ENCODE data around the gene ALDH9A1.
"Not testable (repeated sequence)": the region's sequence is repeated elsewhere in the genome, so short reads cannot be mapped to it uniquely, and the experiment has no call there.

ALDH9A1 gene

DNA sequence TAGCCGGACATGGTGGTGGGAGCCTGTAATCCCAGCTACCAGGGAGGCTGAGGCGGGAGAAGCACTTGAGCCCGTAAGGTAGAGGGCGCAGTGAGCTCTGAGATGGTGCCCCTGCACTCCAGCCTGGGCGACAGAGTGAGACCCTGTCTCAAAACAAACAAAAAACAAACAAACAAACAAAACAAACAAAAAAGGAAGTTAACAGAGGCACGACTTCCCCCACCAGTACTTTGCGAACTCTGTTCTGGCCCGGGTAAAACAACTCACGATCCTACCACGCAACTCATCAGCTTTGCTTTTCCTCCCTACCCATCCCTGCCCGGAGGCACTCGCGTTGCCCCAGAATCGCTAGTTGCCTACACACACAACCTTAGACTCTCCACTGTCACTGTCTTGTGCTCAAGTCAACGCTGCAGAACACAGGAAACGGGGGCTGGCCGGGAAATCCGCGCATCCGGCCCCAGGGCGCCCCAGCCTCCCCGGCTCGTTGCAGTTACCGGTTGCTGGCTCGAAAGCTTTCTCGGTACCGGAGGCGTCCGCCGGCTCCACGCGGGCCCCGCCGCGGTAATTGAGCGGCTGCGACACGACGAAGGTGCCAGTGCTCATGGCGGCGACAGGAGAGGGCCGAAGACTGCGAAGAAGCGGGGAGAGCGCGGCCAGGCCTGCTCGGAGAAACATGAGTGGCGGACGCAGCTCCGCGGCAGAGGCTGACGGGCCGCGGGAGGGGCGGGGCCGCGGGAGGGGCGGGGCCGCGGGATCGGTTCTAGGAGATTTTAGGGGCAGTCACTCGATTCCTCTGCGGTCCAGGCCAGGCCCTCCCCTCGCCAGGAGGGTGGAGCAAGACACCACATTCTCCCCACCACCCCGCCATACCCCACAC lies at the start of gene ALDH9A1:
TSS of gene ALDH9A1 (minus strand) at position 682 of the 880 bp plus-strand sequence. CDS start at position 678, 4 bp downstream.
- peak; percentile 93 for DNase-seq

DNA sequence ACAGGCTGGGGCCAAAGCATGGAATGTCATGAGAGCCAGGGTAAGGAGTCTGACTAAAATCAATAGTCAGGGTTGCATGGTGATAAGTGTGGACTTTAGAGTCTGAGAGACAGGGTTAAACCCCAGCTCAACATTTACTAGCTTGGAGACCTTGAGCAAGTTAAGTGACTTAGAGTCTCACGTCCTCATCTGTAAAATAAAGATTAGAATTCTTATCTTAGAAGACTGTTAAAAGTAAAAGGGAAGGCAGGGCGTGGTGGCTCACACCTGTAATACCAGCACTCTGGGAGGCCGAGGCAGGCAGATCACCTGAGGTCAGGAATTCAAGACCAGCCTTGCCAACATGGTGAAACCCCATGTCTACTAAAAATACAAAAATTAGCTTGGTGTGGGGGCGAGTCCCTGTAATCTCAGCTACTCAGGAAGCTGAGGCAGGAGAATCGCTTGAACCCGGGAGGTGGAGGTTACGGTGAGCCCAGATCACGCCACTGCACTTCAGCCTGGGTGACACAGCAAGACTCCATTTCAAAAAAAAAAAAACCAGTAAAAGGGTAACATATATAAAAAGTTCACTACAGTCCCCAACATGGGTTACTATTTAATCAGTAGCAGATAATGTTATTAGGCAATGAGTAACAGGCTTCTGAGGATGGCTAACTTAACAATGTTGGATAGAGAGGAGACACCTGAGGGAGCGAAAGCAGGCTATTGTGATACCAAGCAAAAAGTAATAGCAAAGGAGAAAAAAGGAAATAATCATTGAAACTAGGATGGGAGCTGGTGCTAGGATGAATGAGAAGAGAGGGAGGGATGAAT lies 49.5 kb upstream of the ALDH9A1 start:
- DNase-seq: peak; percentile 44

DNA sequence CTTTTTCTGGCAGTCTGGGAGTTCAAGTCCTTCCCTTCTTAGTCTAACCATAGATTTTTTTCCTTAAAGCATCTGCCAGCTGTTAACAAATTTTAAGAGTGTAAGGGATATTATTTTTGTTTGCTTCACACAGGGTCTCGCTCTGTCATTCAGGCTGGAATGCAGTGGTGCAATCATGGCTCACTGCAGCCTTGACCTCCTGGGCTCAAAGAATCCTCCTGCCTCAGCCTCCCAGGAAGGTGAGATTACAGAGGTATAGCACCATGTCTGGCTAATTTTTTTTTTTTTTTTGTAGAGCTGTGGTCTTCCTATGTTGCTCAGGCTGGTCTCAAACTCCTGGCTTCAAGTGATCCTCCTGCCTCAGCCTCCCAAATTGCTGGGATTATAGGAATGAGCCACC lies 46.6 kb upstream of the ALDH9A1 start:
- not testable (repeated sequence) for DNase-seq

DNA sequence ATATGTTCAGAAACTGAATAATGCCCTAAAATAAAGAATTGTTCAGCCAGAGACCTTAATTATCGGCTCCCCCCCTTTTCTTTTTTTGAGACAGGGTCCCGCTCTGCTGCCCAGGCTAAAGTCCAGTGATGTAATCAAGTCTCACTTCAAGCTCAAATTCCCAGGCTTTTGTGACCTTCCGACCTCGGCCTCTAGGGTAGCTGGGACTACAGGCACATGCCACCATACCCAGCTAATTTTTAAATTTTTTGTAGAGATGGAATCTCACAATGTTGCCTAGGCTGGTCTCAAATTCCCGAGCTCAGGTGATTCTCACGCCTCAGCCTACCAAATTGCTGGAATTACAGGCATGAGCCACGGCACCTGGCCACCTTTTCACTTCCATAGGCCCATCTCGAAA lies 43.8 kb upstream of the ALDH9A1 start:
- no peak for DNase-seq

DNA sequence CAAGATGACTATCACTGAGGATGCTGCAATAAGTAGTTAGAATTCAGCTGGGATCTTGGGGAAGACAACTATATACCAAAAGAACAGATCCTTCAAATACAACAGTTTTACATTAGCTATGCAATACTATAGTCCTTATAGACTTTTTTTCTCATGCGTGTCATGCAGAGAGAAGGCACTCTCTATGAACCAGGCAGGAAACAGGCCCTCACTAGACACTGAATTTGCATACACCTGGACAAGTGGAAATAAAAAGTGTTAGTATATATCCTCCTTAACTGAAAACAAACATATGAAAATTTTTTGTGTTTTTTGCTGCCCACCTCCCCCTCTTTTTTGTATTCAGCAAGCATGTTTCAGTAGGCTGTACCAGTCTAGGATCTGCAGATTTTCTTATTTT lies 40.4 kb upstream of the ALDH9A1 start:
- DNase-seq: no peak

DNA sequence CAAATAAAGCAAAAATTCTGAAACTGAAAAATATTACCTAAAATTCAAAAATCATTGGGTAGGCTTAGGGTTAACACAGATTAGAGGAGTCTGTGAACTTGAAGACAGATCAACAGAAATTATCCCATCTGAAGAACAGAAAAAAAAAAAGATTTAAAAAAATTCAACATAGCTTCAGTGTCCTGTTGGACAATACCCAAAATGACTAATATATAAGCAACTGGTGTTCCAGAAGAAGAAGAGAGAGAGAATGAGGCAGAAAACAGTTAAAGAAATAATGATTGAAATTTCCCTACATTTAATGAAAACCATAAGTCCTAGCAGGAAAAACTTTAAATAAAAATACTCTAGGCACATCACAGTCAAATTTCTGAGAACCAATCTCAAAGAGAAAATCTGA lies 38.8 kb upstream of the ALDH9A1 start:
- no peak for DNase-seq

DNA sequence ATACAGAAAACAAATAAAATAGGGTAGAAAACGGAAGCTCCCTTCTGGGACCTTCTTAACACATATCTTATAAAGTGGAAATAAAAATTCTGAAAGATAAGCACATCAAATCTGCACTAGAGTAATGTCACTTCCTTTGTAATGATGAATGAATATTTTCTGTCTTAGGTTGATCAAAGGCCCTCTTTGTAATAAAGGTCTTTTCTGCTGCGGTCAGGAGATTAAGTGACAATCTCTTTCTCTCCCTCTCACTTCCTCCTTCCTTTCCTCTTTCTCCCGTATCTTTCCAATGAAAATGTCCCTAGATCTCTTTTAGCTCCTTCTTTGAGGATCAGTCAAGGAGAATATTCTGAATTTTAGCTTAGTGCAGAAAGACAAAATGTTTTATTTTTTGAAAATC lies 36.5 kb upstream of the ALDH9A1 start:
- no peak for DNase-seq

DNA sequence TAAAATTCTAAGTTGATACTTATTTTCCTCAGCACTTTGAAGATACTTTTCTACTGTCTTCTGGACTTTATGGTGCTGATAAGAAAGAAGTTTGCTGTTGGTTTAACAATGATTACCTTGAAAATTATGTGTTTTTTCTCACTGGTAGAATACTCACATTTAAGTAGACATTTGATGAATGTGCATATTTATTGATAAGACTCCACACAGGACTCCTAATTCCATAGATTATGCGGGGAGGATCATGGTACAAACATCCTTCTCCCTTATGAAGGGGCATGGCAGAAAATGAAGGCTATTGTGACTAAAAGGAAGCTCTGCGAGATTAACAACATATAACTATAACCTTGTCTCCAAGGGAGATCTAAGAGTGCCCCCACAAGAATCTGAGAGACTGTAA lies 28.5 kb upstream of the ALDH9A1 start:
- DNase-seq: no peak

DNA sequence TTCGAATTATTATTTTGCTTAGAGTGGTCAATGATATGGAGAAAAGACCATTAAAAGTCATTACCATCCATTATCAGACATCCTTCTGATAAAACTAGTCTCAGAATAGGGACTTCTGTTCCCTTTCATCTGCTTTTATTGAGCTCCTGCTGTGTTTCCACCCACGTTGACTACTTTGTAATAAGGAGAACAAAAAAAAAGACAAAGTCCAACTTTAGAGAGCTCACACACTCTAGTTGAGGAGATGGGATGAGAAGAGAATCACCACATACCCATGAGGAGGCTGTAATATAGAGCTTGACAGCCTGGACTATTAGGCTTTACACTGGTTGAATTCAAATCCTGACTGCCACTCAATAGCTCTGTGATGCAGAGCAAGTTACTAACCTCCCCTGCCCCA lies 27.8 kb upstream of the ALDH9A1 start:
- DNase-seq: no peak

DNA sequence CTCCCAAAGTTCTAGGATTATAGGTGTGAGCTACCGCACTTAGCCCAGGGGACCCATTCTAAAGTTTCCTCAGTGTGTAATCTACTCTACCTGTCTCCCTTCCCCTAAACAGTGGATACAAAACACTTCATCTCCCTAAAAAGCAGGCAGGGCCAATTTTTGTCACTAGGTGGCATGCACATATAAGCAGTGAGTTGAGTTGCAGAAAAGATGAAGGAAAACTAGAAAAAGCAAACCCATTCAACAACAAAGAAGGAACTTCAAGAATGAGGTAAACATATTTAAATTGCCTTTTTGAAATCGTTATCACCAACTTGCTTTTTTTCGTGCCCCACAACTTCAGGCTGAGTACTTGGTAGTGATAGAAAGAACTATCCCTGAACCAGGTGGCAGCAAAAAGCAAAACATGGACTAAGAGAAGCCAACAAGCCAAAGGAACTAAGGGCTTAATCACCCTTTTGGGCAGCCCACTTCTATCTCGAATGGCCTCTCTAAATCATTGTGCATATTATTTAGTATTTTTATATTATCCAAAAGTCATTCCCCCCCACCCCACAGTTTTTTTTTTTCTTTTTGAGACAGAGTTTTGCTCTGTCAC lies 19.7 kb upstream of the ALDH9A1 start:
- DNase-seq: peak; percentile 79

DNA sequence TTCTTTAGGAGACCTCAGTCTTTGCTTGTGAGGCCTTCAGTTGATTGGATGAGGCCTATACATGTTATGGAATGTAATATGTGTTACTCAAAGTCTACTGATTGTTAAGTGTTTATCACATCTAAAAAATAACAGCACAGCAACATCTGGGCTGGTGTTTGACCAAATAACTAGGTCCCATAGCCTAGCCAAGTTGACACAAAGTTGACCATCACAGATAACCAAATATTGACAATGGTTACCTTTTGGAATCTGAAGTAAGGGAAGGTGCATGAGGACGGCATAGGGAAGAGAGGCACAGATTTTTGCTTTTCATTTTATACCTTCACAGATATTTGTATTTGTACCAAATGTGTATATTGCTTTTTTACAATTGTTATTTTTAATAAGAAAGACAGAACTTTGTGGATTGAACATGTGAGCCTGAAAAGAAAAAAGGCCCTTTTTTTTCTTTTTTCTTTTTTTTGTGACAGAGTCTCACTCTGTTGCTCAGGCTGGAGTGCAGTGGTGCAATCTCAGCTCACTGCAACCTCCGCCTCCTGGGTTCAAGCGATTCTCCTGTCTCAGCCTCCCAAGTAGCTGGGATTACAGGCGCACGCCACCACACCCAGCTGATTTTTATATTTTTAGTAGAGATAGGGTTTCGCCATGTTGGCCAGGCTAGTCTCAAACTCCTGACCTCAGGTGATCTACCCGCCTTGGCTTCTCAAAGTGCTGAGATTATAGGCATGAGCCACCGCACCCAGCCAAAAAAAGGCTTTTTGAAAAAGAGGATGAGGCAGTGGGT lies 18.1 kb upstream of the ALDH9A1 start:
- not testable (repeated sequence) for DNase-seq

DNA sequence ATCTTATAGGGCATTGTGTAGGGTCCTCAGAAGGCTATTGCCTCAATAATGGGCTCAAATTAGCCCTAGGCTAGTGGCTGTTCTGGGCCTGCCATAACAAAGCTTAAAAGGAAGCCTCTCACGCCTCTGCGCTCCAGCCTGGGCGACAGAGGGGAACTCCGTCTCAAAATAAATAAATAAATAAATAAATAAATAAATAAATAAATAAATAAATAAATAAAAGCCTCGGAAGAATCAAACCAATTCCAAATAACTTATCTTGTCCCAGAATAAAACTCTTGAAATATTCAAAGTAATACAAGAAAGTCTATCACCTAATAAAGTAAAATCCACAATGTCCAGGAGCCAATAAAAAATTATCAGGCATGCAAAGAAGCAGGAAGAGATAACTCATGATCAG lies 14.4 kb upstream of the ALDH9A1 start:
- no peak for DNase-seq

DNA sequence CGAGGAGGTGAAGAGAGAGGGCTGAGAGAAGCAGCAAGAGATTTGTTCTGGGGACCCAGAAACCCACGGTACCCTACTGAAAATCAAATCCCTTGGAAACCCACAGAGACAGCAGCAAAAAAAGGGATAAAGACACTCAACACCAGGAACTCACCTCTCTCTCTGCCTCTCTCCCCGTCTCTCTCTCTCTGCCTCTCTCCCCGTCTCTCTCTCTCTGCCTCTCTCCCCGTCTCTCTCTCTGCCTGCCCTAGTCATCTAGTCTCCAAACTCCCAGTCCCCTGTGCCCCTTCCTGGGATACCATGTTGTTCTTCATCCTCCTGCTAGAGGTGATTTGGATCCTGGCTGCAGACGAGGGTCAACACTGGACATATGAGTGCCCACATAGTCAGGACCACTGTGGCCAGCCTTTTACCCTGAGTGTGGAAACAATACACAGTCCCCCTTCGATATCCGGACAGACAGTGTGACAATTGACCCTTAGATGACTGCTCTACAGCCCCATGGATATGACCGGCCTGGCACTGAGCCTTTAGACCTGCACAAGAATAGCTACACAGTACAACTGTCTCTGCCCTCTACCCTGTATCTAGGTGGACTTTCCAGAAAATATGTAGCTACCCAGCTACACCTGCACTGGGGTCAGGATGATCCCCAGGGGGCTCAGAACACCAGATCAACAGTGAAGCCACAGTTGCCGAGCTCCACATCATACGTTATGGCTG lies 9.8 kb upstream of the ALDH9A1 start:
- no peak for DNase-seq

DNA sequence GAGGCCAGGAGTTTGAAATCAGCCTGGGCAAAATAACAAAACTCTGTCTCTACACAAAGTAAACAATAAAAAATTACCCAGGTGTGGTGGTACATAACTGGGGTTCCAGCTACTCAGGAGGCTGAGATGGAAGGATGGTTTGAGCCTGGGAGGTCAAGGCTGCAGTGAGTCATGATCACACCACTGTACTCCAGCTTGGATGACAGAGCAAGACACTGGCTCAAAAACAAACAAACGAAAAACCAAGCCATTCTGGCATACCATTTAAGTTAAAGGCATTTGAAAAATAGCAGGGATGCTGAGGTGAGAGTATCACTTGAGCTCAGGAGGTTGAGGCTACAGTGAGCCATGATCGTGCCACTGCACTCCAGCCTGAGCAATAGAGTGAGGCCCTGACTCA lies 5.3 kb upstream of the ALDH9A1 start:
- DNase-seq: no peak

DNA sequence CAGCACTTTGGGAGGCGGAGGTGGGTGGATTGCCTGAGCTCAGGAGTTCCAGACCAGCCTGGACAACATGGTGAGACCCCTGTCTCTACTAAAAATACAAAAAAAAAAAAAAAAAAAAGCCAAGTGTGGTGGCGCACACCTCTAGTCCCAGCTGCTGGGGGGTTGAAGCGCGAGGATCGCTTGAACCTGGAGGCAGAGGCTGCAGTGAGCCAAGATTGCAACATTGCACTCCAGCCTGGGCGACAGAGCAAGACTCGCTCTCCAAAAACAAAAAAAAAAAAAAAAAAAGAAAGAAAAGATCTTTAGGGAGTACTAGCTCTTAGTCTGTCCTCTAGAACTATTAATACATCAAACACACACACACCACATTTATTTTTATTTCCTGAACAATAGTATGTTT lies 3.6 kb upstream of the ALDH9A1 start:
- DNase-seq: not testable (repeated sequence)

DNA sequence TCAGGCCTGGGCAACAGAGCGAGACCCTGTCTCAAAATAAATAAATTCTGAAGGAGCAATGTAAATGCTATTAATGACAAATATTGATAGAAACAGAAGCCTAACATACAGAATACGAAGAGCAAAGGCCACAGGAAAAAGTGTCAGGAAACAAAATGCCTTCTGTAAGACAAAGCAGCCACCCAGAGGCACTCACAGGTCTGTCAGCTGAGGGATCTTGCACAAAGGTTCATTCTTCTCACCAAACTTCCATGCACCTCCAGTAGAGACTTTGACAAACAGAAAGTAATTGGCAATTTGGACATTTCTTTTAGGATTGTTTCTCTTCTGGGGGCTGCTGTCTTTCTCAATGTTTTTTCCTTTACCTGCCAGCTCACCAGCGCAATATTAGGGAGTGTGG lies 1.2 kb upstream of the ALDH9A1 start:
- peak; percentile 13 for DNase-seq

DNA sequence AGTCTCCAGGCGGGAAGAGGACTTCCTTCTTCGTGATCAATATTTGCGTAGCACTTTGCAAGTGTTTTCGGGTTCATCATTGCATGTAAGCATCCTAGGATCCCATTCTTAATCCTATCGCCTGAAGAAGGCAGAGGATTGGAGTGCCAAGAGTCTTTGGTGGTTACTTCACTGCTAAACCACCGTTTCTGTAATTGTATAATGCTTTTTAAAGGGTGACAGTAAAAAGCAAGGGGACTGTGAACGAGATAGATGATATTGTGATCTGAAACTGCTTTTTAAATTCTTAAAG lies 345 bp upstream of the ALDH9A1 start:
- DNase-seq: no peak

DNA sequence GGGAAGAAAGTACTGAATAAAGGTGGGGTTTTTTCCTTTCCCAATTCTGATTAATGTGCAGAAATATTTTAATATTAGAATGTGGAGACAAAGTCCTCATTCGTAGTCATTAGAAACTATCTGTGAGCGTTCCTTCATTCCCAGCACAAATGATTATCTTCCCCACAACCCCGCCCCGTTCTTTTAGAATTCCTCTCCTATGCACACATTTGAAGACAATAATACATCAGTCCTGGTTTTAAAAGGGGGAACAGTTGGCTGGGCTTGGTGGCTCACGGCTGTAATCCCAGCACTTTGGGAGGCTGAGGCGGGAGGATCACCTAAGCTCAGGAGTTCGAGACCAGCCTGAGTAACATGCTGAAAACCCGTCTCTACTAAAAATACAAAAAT lies 876 bp downstream of the ALDH9A1 start:
- no peak for DNase-seq

DNA sequence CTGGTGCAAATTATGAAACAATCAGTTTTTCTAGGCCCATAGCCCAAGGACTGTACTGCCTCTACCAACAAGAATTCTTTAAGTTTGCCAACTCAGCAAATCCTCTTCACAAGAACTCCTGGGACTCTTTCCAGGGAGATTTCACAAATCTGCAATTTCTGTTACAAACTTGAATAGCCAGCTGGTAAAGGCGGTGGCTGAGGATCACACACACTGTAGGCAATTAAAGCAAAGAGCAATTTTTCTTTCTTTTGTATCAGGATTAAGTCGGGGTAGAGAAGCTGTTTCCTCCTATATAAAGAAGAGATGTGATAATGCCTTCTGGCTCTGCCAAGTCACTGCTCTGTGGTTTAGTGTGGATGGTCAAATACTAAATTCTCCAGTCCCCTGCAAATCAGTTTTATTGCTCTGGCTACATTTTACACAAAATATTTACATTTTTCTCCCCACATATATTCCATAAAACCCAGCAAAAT lies 1.7 kb downstream of the ALDH9A1 start:
- peak; percentile 10 for DNase-seq

DNA sequence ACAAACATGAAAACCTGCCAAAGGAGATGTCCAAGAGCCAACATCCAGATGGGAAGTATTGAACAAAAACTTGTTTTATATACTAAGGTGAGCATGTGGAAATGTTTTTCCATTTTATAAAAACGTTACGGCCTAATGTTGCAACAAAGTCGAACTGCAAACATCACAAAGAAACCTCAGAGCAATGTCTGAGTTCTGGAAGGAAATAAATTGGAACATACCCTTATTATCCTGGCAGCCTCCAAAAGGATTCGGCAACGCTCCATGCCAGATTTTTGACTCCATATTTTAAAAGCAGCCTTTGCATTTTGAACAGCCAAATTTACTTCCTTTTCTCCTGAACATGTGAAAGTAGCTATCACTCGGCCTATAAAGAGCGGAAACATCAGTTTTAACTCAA lies 3.3 kb downstream of the ALDH9A1 start:
- no peak for DNase-seq

DNA sequence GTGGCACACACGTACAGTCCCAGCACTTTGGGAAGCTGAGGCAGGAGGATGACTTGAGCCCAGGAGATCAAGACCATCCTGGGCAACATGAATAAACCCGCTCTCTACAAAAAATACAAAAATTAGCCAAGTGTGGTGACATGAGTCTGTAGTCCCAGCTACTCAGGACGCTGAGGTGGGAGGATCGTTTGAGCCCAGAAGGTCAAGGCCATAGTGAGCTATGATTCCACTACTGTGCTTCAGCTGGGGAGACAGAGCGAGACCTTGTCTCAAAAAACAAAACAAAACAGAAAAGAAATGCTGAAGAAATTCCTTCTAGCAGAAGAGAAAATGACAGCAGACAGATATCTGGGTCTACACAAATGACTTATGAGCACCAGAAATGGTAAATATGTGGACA lies 10.3 kb downstream of the ALDH9A1 start:
- no peak for DNase-seq

DNA sequence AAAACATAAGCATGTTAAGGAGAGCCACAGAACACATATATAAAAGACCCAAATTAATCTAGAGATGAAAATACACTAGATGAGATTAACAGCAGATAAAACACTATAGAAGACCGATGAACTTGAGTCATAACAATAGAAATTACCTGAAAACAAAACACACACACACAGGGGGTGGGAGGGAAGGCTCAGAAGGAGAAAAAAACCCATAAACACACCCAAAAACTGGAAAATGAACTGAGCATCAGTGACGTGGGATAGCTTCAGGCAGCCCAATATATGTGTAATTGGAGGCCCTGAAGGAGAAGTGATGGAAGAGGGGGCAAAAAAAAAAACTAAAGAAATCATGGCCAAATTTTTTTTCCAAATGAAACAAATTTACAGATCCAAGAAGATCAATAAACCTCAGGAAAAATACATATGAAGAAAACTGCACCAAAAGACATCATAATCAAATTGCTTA lies 11.4 kb downstream of the ALDH9A1 start:
- no peak for DNase-seq
